Large intestine (tissue), 3 donors: ENCODE data around the gene NACA. TPM values are rescaled to one million over a fixed set of nuclear protein-coding genes. Genes with fewer than 3 reads are reported as not detected.
"Not testable (repeated sequence)": the region's sequence is repeated elsewhere in the genome, so short reads cannot be mapped to it uniquely, and the experiment has no call there.

Source experiments
- DNase-seq, 2 donors: peaks; one replicate each; pipeline versions ENCODE4 v3.0.0 to v3.0.0-alpha.2; 2013
- H3K27ac ChIP-seq: one replicate; pipeline ENCODE4 v1.5.1; 2013; ENCODE audit warnings: low read length
- H3K27me3 ChIP-seq: 2 replicates; pipeline ENCODE4 v1.6.1; 2013; ENCODE audit warnings: low read length; ENCODE audit not compliant: control insufficient read depth, insufficient read depth
- H3K36me3 ChIP-seq: 2 replicates; pipeline ENCODE4 v1.6.1; 2013; ENCODE audit warnings: low read length; ENCODE audit not compliant: control insufficient read depth, insufficient read depth
- H3K4me1 ChIP-seq: one replicate; pipeline ENCODE4 v1.6.1; 2013; ENCODE audit warnings: low read length; ENCODE audit not compliant: control insufficient read depth, insufficient read depth
- H3K4me3 ChIP-seq: one replicate; pipeline ENCODE4 v1.5.1; 2013; ENCODE audit warnings: low read length
- H3K9me3 ChIP-seq: one replicate; pipeline ENCODE4 v1.6.1; 2013; ENCODE audit warnings: mild to moderate bottlenecking, low read depth, low read length, moderate library complexity; ENCODE audit not compliant: control insufficient read depth
- WGBS: methylation state at CpG from one replicate; pipeline ENCODE4 v1.1.5; 2013; ENCODE audit warnings: low lambda C conversion rate; ENCODE audit not compliant: insufficient coverage; 5-methylcytosine and 5-hydroxymethylcytosine counted together
- polyA plus RNA-seq: library from polyadenylated mRNA; unstranded; fragments of 120-200 nt; gene quantifications from one replicate; pipeline ENCODE4 v1.2.1, GENCODE V29; 2013

Gene NACA
- polyA plus RNA-seq, 1 donor = 2,608 TPM

GRCh38 chr12:56719056-56719455 lies 6.0 kb downstream of the NACA start:
- Histone ChIP-seq H3K4me3 (no peak overlapping the region), H3K27me3 (no peaks in the 10 kb centered on the region), H3K9me3 (no peaks in the 10 kb centered on the region), H3K36me3 (peaks cover 72% of the 10 kb centered on the region), H3K4me1 (peaks cover 33% of the 10 kb centered on the region), H3K27ac (no peak overlapping the region)
- DNase-seq = no peak

- no peak for DNase-seq
- H3K4me3 ChIP-seq = no peak overlapping the region
- H3K36me3 ChIP-seq = peaks cover 76% of the 10 kb centered on the region
- peaks cover 33% of the 10 kb centered on the region for H3K4me1 ChIP-seq
- no peak overlapping the region for H3K27ac ChIP-seq
- no peaks in the 10 kb centered on the region for H3K27me3 ChIP-seq
- WGBS = no CpG with 5 or more reads among the region's 4 CpGs
- no peaks in the 10 kb centered on the region for H3K9me3 ChIP-seq
Measured at GRCh38 chr12:56718636-56719035, 6.5 kb downstream of the NACA start.

- Histone ChIP-seq H3K9me3 (no peaks in the 10 kb centered on the region), H3K4me1 (peaks cover 33% of the 10 kb centered on the region), H3K4me3 (no peak overlapping the region), H3K27ac (no peak overlapping the region), H3K27me3 (no peaks in the 10 kb centered on the region), H3K36me3 (peaks cover 81% of the 10 kb centered on the region)
- no CpG with 5 or more reads among the region's 1 CpG for WGBS
- DNase-seq = no peak
Measured at GRCh38 chr12:56718149-56718548, 7.0 kb downstream of the NACA start.

- no peaks in the 10 kb centered on the region for H3K9me3 ChIP-seq
- H3K27ac ChIP-seq = no peak overlapping the region
- no peak for DNase-seq
- peaks cover 87% of the 10 kb centered on the region for H3K36me3 ChIP-seq
- H3K4me3 ChIP-seq = no peak overlapping the region
- H3K27me3 ChIP-seq = no peaks in the 10 kb centered on the region
- no CpG with 5 or more reads among the region's 4 CpGs for WGBS
- peaks cover 26% of the 10 kb centered on the region for H3K4me1 ChIP-seq
Measured at GRCh38 chr12:56716933-56717880, 7.9 kb downstream of the NACA start.

GRCh38 chr12:56716458-56716857 lies 8.6 kb downstream of the NACA start:
- peaks cover 87% of the 10 kb centered on the region for H3K36me3 ChIP-seq
- H3K4me1 ChIP-seq = peaks cover 19% of the 10 kb centered on the region
- WGBS = no CpG with 5 or more reads among the region's 1 CpG
- no peaks in the 10 kb centered on the region for H3K9me3 ChIP-seq
- no peak overlapping the region for H3K27ac ChIP-seq
- no peak for DNase-seq
- H3K4me3 ChIP-seq = no peak overlapping the region
- H3K27me3 ChIP-seq = no peaks in the 10 kb centered on the region

GRCh38 chr12:56715798-56716197 lies 9.3 kb downstream of the NACA start:
- no peak for DNase-seq
- Histone ChIP-seq H3K9me3 (no peaks in the 10 kb centered on the region), H3K27ac (no peak overlapping the region), H3K4me3 (no peak overlapping the region), H3K4me1 (peaks cover 13% of the 10 kb centered on the region), H3K36me3 (peaks cover 84% of the 10 kb centered on the region), H3K27me3 (no peaks in the 10 kb centered on the region)
- WGBS = no CpG with 5 or more reads among the region's 8 CpGs

GRCh38 chr12:56714431-56714929 lies 10.6 kb downstream of the NACA start:
- H3K36me3 ChIP-seq = peaks cover 71% of the 10 kb centered on the region
- WGBS = no CpG with 5 or more reads among the region's 2 CpGs

GRCh38 chr12:56713345-56713744 lies 11.8 kb downstream of the NACA start:
- Histone ChIP-seq H3K27ac (no peak overlapping the region), H3K4me1 (no peaks in the 10 kb centered on the region), H3K4me3 (no peak overlapping the region), H3K9me3 (no peaks in the 10 kb centered on the region), H3K36me3 (peaks cover 62% of the 10 kb centered on the region), H3K27me3 (no peaks in the 10 kb centered on the region)
- no peak for DNase-seq
- 100% methylated on average over 2 of the region's 3 CpGs for WGBS

More at GRCh38 chr12:56714431-56714929, 10.6 kb downstream of the NACA start:
- Histone ChIP-seq H3K4me1 (peaks cover 7% of the 10 kb centered on the region), H3K27ac (no peak overlapping the region), H3K4me3 (no peak overlapping the region), H3K9me3 (no peaks in the 10 kb centered on the region), H3K27me3 (no peaks in the 10 kb centered on the region)
- no peak for DNase-seq

- Histone ChIP-seq H3K4me1 (no peaks in the 10 kb centered on the region), H3K27ac (no peak overlapping the region), H3K9me3 (no peaks in the 10 kb centered on the region), H3K36me3 (peaks cover 36% of the 10 kb centered on the region), H3K4me3 (no peak overlapping the region), H3K27me3 (no peaks in the 10 kb centered on the region)
- WGBS = 88% methylated on average over 1 of the region's 5 CpGs
- DNase-seq = no peak
Measured at GRCh38 chr12:56709759-56710376, 15.2 kb downstream of the NACA start.

GRCh38 chr12:56704522-56704921 lies 20.6 kb downstream of the NACA start:
- H3K36me3 ChIP-seq, H3K9me3 ChIP-seq, H3K27me3 ChIP-seq, DNase-seq, H3K27ac ChIP-seq, H3K4me3 ChIP-seq, H3K4me1 ChIP-seq: not testable (repeated sequence)
- WGBS = 100% methylated on average over 1 of the region's 5 CpGs
